Measurements from ENCODE around the gene MYRIP.
"Not testable (repeated sequence)": the region's sequence is repeated elsewhere in the genome, so short reads cannot be mapped to it uniquely, and the experiment has no call there.

Gene MYRIP

DNA sequence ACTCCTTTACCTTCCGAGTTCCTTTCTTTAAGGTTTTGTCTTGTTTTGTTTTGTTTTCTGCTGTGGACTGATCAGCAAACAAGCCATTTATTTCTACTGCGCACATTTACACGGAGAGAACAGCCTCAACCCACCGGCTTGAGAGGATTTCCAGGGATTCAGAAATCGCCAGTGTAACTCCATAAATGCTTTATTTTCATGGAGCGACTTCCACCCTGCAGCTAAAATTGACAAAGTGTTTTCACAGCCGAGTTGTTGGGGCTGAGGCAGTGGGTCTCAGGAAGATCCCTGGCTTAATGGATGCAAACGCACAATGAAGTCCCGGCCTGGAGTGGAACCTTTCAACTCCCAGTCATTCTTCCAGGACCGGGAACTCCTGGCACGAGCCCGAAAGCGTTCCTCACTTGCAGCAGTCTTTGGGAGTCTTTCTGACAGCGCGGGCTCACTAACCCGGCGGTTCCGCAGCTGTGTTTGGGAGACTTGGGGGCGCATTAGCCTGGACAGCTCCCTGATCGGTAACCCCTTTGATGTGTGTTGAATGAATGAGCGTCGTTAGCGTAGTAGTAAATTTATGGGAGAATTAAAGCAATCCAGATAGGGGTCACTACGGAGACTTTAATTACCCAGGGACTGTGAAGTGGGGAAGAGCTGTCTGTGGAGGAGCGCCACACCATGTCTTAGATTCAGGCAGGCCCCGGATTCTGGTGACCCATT is 785 bp upstream of the MYRIP start:
- DNase-seq = peak; percentile 49

DNA sequence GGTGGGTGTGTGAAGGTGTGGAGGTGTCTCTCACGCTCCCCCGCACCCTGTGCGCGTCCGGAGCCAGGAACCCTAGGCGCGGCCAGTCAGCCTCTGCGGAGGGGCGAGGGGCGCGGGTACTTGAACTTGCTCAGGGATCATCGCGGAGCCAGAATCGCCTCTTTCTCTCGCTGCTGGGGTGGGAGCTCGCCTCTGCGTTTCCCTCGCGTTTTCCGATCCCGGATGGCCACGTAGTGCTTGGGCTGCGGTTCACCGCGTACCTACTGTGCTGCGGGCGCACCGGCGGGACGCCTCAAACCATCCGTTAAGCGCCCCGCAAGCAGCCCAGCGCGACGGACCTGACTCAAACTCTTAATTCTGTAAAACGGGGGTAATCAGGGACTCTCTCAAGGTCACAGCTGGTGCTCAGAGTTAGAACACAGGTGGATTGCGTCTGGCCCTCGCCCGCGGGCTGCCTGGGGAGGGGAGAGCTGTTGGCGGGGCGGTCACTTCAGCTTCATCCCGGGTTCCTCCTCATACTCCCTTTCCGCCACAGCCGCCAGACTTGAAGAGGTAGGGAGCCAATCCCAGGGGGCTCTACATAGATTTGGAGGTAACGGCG is 686 bp downstream of the MYRIP start:
- DNase-seq = peak; percentile 13

DNA sequence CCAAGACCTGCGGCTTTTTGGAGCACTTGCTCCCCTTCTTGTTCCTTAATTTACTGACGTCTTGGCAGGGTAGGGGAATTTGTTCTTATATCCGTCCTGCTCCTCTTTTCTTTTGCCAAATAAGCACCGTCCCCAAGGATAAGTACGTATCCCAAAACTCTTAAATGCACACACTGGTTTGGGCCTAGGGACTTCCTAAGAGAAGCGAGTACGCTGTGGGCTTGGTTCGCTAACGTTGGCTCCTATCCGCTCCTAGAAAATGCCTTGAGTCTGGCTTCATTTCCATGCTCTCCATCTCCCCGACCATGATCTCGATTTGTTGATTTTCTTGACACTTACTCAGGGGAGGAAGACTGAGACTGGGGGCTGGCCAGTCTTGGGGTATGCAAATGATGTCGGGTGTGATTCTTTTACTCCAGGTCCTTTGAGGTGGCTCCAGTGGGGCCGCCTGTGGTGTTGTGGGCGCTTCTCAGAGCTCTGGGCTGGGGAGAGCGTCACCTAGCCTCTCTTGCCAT is 1.3 kb downstream of the MYRIP start:
- peak; percentile 8 for DNase-seq

DNA sequence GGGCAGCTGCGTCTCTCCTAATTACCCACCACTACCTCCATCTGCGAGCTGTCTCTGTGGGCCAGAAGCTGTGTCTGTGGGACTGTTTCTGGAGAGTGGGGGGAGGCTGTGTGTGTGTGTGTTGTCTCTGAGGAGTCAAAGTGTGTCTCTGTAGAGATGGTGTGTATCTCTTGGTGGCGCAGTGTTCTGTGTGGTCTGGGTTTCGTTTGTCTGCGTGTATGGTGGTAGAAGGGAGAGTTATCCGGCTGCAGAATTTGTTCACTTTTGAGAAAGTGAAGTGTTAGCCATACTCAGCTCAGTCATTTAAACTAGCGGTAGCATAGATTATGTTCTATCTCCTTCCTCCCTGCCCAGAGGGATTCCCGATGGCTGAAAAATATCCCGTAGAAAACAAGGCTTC is 2.2 kb downstream of the MYRIP start:
- no peak for DNase-seq

DNA sequence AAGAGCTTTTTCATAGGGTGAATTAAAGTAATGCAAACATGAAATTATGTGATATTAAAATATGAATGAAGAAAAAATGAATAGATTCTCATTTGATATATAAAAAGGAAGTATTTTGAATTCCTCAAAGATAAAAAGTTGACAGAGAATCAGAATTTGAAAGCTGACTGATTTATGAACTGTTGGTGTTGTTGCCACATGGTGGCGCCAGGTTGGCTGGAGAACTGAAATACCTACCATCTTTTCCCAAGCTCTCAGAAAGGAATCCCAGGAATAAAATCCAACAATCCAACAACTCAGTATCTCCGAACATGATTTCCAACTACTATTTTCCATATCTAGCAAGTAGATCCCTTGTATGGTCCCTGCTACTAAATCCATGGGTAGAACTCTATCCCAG is 3.1 kb downstream of the MYRIP start:
- DNase-seq = peak; percentile 25

DNA sequence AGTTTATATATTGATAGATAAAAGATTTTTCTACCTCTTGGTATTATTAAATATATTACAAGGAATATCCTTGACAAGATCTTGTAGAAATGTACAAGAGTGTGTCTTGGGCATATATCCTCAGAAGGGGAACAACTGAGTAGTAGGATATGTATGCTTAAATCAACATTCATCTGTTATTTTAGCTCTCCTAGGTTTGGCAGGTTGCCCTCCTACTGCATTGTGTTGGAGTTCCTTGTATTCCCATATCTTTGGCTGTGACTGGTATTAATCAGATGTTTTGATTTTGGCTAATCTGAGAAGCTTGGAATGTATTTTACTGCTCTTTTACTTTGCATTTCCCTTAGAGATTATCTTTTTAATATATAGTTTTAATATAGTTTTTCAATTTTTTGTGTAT is 4.6 kb downstream of the MYRIP start:
- DNase-seq = no peak

DNA sequence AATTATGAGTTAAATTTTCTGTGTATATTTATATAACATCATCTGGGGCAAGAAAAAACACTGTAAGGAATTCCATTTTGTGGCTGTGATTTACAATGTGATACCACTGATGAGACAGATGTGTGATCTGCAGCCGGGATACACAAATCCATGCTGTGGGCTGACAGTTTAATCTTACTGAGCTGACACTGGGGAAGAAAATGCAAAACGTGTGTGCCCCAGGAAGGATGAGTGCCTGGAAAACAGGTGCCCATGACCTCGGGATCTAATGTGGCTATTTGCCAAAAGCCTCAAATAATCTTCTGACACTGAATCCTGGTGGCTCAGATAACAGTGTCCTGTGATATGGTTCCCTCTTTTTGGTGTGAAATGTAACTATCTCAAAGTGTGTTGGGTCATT is 10.5 kb downstream of the MYRIP start:
- no peak for DNase-seq

DNA sequence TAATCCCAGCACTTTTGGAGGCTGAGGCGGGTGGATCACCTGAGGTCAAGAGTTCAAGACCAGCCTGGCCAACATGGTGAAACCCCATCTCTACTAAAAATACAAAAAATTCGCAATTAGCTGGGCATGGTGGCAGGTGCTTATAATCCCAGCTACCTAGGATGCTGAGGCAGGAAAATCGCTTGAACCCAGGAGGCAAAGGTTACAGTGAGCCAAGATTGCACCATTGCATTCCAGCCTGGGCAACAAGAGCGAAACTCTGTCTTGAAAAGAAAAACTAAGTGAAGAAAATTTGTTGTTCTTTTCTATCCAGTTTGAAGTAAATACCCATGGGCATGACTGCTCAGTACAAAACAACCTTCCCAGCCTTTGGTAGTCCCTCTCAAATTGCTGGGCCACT is 24.4 kb downstream of the MYRIP start:
- DNase-seq = not testable (repeated sequence)

DNA sequence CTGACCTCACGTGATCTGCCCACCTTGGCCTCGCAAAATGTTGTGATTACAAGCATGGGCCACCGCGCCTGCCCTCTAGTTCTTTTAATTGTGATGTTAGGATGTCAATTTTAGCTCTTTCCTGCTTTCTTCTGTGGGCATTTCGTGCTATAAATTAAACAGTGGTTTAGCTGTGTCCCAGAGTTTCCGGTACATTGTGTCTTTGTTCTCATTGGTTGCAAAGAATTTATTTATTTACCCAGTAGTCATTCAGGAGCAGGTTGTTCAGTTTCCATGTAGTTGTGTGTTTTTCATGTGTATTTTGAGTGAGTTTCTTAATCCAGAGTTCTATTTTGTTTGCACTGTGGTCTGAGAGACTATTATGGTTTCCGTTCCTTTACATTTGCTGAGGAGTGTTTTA is 30.1 kb downstream of the MYRIP start:
- DNase-seq = peak; percentile 31

DNA sequence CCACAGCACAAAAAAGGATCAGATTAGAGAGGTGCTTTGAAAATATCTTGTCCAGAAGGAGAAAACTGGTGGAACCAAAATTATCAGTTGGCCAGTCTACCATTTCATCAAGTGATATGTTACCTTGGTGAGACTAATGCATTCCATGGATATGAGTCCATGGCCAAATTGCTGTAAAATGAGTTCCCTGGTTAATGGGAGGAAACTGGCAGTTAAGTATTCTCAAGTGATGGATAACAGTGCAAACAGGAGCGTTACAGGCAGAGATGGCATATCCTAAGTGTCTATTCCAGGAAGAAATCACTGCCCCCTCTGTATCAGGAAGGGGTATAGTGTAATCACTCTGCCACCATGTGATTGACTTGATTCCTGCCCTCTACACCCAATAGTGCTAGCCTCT is 34.0 kb downstream of the MYRIP start:
- no peak for DNase-seq

DNA sequence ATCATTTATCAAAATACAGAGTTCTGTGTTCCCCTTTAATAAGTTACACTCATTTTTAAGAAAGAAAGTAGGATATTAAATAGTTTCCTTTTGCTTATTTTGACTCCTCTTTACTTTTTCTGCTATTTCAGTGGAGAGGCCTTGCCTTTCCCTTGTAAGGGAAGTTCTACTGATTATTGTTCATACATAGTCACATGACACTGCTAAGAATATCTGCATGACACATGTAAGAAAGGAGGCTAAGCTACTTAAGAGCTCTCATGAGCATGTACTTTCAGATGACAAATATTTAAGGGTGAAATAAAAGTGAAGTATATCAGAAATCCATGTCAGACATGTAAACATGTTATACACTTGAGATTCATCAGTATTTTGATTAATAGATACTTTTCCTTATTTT is 39.0 kb downstream of the MYRIP start:
- peak; percentile 1 for DNase-seq

DNA sequence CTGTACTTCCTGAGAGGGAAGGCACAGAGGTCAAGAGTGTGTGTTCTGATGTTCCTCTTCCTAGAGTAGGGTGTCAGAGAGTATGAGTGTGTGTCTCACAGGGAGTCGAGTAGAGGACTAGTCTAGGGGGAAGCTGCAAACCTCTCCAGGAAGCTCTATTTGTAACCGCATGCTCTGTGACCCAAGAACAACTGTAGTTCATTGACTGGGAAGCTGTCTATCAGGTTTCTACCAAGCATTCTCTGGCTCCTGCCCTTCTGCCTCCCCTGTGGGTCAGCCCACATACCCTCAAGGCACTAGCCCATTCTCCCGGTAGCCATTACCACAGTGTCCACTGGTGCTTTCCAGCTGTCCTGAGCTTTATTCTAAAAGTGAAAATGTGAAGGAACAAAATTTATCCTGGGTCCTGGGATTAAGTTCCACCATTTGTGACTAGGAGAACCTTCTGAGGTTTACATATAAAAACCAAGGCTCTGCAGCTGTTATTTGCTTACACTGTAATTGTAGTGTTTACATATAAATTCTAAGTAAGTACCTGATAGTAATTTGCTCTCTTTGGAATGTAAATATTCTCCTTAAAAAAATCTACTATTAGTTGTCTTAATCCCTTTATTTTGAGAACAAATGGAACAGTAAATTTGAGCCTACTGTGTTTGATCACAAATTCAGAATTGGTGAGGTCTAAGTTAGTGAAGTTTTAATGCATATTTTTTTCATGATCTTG is 40.7 kb downstream of the MYRIP start:
- peak; percentile 57 for DNase-seq

DNA sequence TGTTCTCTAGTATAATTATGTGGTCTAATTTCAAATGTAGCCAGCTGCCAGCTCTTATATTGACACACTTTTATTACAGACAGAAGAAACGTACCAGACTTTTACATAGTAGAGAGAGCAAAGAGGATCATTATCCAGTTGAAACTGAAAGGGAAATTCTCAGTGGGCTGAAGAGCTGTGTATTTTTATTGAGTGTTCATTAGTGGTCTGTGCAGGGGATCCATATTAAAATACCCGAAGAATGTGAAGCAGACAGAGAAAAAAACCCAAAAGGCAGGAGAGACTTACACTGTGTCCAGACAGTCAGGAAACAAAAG is 41.3 kb downstream of the MYRIP start:
- no peak for DNase-seq

DNA sequence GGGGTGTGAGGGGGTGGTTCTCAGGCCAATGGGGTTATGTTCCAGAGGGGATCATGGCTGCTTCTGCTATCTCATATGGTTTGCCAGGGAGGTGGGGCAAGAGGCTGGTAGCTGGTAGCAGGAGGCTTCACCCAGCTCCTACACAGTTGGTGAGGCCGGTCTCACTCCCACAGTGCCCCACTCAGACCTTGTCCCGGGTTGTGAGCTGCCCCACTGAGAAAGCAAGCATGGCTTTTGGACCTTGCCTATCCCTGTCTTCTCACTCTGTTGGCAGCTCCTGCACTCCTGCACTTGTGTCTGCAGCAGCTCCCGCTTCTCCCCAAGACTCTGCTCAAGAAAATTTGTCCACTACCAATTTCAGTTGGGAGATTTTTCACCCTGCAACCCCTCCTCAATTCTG is 46.1 kb downstream of the MYRIP start:
- DNase-seq = no peak

DNA sequence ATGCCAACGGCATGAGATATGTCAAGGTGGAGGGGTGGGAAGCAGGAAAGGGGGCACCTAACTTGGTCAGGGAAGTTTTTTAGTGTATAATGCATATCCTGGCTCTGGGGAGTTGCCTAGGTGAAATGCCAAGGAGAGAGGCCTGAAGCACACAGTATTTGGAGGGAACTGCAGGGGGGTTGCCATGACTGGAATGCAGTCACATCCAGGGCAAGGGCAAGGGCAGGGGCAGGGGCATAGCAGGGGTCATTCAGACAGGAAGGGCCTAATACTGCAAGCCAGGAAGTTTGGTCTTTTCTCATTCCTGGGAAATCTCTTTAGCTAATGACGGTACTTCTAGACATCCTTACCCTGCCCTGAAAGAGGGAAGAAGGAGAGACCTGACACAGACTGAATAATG is 60.5 kb downstream of the MYRIP start:
- no peak for DNase-seq

DNA sequence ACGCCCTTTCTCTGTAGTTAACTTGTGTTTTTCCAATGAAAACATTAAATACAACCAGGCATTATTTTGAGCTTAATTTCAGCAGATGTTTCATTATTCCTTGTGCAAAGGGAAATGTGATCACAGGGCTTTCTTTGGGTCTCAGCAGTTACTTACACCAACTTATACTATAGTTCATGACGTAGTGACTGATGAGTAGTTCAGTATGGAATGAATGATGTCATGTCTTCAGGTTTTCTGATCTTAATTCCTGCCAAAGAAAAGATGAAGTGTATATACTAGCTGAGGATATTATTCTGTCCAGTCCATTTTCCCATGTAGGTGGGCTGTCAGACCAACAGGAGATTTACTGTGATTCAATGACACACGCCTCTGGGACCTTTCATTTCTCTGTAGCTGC is 61.3 kb downstream of the MYRIP start:
- no peak for DNase-seq

DNA sequence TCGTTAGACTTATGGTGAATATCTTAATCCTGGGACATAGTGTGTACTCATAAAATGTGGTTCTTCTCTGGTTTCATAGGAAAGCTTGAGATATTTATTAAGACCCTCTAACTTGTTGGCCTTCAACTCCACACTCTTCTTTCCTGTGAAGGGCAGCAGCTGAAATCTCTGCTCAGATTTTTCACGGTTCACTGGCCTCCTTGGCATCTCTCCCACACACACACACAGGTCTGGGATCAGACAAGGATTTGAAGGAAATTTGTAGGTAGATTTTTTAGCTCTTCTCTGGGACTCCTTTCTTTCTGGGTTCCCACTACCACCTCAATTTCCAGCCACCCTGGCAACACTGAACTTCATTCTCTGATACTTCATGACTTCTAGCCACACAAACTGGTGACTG is 70.2 kb downstream of the MYRIP start:
- no peak for DNase-seq

DNA sequence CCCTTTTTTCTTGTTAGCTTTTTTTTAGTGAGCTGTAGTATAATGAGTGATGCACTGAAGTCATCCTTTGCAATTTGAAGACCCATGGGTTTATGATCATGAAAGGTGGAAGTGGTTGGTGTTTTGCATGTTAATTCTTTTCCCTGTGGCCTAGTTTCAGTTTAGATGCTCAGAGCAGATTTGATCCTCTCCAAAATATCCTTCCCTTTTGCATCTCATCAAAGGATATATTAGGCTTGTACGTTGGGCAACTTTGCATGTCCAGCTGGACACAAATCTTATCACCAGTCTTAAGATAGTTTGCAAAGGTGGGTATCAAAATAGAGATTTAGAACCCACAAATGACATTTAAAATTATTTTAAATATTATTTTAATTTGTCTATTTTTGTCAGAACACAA is 72.7 kb downstream of the MYRIP start:
- no peak for DNase-seq

DNA sequence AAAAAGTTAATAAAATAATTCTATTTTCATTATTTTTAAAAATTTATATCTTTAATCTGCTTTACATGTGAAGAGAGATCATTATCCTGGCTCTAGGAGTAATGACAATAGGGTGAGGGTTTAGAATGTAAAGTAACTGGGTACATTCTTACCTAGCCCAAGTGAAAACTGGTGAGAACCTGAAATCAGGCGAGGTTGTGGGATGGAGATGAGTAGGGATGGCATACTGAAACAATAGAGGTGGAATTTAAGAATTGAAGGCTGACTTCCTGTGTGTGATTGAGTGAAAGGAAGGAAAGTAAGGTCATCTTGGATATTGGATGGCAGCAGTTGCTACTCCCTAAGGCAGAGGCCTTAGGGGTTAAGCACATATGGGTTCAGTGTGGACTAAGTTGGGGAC is 82.7 kb downstream of the MYRIP start:
- no peak for DNase-seq

DNA sequence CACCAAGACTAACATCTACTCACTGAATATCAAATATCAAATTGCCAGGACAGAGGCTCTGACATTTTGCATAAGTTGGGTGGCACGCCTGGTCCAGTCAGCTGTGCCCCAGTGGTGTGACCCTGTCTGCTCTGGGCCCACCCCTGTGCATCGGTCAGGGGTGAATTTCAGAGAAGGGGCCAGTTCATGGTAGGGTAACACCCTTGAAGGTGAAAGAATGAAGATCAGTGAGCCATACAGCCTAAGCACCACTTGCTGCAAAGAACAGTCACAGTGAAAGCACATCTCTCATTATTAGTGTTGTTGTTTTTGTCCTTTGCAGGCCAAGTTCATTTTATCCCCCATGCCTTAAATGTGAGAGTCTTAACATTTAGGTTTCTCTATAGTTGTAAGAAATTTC is 86.8 kb downstream of the MYRIP start:
- no peak for DNase-seq

DNA sequence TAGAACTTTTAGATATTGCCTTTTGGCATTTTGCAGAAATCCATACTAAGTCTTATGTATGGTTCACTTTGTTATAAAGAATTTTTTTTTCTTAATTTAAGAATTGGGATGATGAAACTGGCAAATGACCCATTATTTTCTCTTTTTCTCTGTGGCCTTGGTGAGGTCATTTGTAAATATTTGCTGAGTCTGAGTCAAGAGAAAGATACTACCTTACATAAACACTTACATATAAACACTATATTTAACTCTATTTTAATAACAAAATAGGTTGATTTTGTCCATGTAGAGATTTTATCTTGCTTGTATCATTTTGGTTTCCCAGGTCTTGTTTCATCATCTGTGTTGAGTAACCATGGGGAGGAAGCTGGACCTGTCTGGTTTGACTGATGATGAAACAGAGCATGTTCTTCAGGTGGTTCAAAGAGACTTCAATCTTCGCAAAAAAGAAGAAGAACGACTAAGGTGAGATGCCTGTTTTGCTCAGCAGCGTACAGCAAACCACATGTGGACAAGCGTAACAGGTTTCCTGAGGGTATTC is 91.1 kb downstream of the MYRIP start:
- peak; percentile 2 for DNase-seq

DNA sequence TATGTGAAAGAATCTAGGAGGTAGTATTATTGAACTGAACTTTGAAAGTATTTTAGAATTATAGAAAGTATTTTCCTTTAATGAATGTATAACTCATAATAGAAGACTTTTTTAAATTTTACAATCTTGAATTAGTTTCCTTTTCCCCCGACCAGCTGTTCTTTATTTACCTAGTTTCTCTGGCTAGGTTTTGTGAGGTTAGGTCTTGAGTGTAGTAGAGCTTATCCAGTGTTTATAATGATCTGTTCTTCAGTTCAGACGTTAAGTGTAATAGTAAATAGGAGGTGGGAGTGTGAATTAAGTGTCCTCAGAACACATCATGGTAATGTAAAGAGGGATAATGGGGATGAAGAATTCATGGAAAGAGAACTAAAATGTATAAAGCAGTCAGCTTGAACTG is 93.8 kb downstream of the MYRIP start:
- no peak for DNase-seq

DNA sequence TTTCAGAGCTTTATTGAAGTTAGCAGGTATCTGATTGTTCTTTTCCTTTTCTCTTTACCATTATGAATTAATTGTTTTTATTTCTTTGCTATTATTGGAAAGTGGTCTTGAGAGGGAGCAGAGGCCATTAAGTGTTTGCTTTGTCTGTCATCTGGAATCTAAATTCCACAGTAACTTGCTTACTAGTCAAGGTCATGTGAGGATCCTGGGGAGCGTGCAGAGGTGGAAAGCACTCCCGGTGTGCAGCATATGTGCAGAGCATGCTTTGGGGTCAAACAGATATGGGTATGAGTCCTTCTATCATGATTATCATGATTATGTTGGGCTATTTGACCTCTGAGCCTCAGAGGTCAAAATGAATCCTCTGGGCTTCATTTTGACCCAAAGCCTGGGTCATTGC is 96.4 kb downstream of the MYRIP start:
- no peak for DNase-seq

DNA sequence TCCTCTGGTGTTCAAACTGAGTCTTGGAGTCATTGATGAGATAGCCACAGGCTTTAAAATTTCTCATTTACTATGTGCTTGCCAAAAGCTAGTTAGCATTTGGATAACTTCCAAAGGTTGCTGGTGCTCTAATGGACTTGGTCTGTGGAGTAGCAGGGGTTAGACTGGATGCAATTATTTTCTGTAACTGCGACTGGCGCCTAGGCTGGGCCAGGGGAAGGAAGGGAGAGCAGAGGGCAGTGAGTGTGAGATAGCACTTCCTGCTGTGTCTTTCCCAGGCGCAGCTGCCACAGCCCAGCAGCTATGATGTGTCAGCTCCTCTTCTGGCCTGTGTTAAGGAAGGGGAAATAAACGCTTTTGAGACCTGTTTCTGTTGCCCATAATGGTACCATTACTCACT is 98.6 kb downstream of the MYRIP start:
- peak; percentile 35 for DNase-seq
